ENCODE results near the gene IQCB1.

DNA sequence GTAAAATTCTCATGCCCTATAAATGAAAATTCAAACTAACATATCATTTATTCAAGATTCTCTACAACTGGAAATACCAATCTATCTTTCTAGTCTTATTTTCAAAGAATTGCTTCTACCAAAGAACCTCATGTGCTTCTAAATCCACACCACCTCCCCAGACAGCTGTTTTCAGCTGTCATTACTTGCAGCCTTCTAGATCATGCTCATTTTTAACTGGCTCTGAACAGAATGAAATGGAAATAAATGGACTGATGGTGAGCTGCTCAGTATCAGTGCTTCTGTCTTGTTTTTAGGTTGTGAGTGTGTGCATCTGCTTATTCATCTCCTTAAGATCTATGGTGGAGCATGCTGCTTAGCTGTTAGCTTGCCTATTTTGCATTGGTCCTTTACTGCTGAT is 114.7 kb downstream of the IQCB1 start:
- TF ChIP-seq, protein P1, sequence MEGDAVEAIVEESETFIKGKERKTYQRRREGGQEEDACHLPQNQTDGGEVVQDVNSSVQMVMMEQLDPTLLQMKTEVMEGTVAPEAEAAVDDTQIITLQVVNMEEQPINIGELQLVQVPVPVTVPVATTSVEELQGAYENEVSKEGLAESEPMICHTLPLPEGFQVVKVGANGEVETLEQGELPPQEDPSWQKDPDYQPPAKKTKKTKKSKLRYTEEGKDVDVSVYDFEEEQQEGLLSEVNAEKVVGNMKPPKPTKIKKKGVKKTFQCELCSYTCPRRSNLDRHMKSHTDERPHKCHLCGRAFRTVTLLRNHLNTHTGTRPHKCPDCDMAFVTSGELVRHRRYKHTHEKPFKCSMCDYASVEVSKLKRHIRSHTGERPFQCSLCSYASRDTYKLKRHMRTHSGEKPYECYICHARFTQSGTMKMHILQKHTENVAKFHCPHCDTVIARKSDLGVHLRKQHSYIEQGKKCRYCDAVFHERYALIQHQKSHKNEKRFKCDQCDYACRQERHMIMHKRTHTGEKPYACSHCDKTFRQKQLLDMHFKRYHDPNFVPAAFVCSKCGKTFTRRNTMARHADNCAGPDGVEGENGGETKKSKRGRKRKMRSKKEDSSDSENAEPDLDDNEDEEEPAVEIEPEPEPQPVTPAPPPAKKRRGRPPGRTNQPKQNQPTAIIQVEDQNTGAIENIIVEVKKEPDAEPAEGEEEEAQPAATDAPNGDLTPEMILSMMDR (optimal IDR thresholded peaks at IDR 0.05 in 1 of 3, IDR thresholded peaks at IDR 0.05 in 1 of 3, conservative IDR thresholded peaks at IDR 0.05 in 1 of 3; ENCODE audit: extremely low read depth in 1 of 3, insufficient read depth in 2 of 3, low read length in 3 of 3): no peak
- TF ChIP-seq EZH2 (IDR thresholded peaks at IDR 0.05; ENCODE audit: low read length): no peak

Measured in keratinocyte (primary cell).